ENCODE data around the gene NLRP10. TPM values are rescaled to one million over a fixed set of nuclear protein-coding genes. Genes with fewer than 3 reads are reported as not detected.

The NLRP10 gene, protein sequence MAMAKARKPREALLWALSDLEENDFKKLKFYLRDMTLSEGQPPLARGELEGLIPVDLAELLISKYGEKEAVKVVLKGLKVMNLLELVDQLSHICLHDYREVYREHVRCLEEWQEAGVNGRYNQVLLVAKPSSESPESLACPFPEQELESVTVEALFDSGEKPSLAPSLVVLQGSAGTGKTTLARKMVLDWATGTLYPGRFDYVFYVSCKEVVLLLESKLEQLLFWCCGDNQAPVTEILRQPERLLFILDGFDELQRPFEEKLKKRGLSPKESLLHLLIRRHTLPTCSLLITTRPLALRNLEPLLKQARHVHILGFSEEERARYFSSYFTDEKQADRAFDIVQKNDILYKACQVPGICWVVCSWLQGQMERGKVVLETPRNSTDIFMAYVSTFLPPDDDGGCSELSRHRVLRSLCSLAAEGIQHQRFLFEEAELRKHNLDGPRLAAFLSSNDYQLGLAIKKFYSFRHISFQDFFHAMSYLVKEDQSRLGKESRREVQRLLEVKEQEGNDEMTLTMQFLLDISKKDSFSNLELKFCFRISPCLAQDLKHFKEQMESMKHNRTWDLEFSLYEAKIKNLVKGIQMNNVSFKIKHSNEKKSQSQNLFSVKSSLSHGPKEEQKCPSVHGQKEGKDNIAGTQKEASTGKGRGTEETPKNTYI
- not detected in 2 replicates for total RNA-seq

DNA sequence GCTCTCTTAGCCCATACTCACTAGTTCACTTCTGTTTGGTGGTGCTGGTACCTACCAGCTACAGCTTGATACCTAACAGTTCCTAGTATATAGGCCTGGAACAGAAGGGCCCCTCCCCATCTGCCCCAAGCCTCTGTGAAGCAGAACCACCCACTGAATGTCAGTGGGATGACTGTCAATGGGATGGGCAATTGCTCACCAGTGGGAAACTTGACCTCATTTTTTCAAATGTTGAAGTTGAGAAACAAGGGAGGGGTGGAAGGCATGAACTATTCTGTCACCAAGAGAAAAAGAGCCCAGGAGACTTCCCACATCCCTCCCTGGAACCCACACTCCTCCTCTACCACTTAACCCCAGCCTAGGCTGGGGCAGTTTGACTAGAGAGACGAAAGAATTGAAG lies at the start of gene NLRP10:
Gene NLRP10 (minus strand): TSS at position 62 of the 400 bp plus-strand sequence. CDS start 1,952 bp downstream, outside the sequence.
- intact Hi-C loops (cut with micrococcal nuclease) = no loop called here

DNA sequence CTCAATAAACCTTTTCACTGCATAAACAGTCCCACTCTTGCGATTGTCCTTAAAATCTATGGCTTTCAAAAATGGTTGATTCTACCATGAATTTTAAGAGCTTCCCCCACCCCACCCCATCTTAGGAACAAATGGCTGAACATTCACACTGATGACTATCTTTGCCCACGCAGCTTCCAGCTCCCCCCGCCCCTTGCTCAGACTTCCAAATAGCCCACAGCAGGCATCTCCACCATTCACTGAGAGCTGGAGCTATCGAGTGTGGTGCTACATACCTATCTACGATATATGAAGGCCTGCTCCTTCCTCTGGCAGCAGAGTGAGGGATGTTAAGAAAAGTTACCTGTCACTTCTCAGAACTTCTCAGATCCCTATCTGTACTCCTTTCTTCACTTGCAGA lies 48.6 kb upstream of the NLRP10 start:
- intact Hi-C loops (cut with micrococcal nuclease) = loop anchor here (1.0 kb wide), 1 partner anchor 25 kb away; no protein-coding TSS in a partner anchor

DNA sequence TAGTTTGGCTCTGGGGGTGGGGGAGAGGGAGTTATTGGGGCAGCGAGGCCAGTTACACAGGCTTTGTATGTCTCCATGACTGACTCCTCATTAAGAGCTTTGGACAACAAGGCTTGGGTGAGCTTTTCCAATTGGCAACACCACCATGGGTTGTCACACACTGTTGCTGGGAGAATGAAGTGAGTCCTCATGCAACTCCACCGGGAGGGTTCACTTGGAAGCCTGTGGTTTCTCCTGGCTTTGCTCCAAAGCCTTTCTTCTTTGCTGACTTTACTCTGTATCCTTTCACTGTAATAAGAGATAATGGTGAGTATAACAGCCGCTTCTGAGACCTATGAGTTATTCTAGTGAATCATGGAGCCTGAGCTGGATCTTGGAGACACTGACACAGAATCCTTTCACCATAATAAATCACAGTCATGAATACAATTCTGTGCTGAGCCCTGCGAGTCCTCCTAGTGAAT lies 46.8 kb upstream of the NLRP10 start:
- intact Hi-C loops (cut with micrococcal nuclease) = no loop called here

DNA sequence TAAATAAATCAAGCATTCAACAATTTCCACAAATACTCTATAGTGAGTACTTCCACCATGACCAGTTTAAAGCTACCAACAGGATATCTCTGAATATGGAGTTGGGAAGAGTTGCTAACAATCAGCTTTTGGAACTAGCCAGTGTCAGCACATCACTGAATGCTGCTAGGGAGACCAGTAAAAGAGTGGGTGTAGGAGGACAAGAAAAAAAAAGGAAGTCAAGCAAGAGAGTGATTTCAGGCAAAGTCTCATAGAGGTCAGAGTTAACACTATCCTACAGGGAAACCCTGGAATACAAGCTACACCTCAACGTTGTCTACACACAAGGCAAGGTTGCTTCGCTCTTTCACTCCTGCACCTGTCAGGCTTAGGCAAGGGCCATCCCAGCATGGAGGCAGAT lies 46.1 kb upstream of the NLRP10 start:
- intact Hi-C loops (cut with micrococcal nuclease) = no loop called here

DNA sequence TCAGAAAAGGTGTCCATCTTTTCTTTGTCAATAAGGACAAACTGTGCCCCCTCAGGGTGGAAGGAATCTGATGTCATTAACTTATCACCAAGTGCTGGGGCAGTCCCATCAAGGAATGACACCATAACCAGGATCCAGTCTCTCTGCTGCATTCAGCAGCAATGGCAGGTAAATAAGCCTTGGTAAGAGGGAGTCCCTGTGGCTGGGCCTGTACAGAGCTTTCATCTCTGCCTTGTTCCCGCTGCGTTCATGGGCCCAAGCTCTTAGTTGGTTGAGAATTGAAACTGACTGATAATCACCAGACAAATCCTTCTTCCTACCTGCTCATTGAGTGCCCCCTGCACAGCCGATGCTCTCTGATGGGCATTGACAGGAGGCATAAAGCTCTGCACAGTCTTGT lies 44.6 kb upstream of the NLRP10 start:
- intact Hi-C loops (cut with micrococcal nuclease) = no loop called here

DNA sequence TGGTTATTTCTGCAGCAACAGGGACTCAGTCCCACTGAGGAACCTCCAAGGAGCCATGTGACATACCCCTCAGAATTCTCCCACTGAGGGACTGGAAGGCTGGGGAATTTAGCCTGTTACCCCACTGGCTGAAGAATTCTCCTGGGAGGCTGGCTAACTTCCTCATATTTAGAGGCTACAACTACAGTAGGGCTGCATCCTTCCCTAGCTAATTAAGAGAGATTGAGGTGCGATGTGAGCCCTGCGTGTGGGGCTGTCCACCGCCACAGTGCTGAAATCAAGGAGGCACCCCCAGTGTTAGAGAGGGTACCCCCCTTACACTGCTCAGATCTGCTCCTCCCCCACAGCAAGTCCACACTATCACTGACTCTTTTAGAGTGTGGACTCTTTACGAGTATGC lies 43.0 kb upstream of the NLRP10 start:
- intact Hi-C loops (cut with micrococcal nuclease) = no loop called here

DNA sequence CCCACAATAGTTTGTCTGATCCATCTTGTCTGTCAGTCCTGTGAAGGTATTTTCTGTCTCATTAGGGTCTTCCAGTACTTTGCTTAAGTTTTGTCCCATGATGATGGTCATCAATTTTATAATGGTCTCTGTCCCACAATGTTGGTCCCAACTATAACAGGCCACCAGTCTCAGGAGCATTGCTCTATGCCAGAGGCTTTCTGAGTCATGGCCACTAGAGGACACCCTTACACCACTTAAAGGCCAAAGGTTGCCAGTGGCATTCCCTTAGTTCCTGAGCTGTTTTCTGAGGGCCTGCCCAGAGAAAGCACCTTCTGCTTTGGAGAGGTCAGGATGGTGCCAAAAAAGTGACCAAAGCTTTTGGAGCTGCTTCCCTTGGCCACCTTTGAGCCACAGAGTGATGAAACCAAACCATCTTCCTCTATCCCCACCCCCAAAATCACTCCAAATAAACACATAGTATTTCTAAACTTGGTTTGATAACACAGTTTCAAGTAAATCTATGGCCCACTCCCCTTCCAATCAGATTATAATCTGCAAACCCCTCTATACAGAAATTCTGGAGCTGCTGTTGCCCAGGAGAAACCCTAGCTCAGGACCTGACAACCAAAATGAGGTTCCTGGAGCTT lies 41.2 kb upstream of the NLRP10 start:
- intact Hi-C loops (cut with micrococcal nuclease) = loop anchor here (1.0 to 2.0 kb wide), 4 partner anchors 27 to 256 kb away; partner anchors contain the start of gene LMO1

DNA sequence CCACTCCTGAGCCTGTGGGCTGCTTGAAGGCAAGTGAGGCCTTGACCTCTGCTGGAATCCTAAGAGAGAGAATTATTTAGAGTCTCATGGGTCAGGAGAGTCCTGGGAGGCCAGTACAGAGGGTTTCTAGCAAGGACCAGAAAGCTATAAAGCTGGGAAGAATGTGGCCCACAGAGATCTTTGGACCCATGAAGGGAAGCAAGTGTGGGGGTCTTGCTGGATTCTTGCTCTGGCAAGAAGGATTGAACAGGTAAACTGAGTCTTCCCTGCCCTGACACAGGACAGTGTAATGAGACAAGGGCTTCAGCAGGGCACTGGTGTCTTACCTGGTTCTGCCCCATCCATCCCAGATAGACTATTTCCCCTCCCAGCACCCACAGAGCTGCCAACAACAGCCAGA lies 40.3 kb upstream of the NLRP10 start:
- intact Hi-C loops (cut with micrococcal nuclease) = no loop called here

DNA sequence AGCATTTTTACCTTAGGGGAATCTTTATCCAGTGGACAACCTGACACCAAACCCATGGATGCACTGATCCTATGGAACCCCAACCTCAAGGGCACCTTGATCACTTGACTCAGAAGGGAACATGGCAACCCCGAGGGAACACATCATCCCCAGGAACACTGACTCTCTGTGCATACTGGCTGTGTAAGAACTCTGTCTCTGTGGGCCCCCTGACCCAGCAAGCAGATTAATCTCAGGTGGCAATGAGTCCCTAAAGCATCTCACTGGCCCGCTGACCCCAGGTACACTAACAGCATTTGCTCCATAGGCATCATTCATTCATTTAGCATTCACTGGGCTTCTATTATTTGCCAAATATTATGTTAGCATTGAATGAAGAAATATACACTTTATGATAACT lies 38.8 kb upstream of the NLRP10 start:
- intact Hi-C loops (cut with micrococcal nuclease) = no loop called here

DNA sequence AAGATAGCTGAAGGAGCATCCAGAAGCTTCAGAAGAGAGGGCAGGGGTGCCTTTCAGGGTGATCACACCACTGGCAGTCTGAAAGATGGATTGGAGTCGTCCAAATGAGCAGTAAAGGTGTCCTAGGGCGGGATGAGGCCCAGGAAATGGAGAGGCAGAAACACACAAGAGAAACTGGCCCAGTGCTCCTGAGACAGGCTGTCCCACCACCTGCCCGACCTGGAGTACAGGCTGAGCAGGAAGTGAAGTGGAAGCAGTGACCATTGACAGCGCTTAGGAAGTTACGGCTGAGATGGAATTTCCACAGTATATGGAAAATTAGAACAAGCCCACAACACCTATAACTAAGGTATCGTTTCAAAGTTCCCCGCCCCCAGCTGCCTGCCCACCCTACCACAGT lies 37.9 kb upstream of the NLRP10 start:
- intact Hi-C loops (cut with micrococcal nuclease) = no loop called here

DNA sequence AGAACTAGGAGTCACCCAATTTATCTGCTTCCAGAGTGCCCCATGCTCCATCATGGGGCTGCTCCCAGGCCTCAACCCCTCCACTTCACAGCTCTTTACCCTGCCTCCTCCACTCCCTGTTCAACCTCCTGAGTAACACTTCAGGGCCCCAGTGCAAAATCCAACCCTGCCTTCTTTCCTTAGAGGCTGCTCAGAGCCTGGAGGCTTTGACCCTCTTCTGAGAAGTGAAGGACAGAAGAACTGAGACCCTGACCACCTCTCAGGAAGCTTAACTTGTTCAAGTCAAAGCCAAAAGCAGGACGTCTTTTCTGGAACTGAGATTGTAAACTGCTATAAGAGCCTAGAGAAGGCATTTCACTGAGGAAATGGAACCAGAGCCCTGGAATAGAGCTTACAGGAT lies 37.4 kb upstream of the NLRP10 start:
- intact Hi-C loops (cut with micrococcal nuclease) = no loop called here

DNA sequence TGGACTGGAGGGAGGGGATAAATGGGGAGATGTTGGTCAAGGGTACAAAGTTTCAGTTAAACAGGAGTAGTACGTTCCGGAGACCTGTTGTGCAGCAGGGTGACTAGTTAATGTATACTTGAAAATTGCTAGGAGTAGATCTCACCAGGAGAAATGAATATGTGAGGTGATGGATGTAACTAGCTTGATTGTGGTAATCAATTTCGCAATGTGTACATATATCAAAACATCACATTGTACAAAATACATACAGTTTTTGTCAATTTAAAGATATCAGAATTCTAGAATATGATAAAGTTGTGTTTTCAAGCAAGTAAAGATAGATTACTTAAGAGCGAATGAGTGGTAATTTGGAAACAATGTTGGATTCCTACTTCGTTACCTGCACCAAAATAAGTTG lies 35.1 kb upstream of the NLRP10 start:
- intact Hi-C loops (cut with micrococcal nuclease) = no loop called here

DNA sequence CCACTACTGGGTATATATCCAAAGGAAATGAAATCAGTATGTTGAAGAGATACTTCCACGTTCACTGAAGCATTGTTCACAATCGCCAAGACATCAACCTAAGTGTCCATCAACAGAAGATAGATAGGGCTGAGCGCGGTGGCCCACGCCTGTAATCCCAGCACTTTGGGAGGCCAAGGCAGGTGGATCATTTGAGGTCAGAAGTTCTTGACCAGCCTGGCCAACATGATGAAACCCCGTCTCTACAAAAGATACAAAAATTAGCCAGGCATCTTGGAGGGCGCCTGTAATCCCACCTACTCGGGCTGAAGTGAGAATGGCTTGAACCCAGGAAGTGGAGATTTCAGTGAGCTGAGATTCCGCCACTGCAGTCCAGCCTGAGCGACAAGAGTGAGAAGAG lies 34.5 kb upstream of the NLRP10 start:
- intact Hi-C loops (cut with micrococcal nuclease) = no loop called here

DNA sequence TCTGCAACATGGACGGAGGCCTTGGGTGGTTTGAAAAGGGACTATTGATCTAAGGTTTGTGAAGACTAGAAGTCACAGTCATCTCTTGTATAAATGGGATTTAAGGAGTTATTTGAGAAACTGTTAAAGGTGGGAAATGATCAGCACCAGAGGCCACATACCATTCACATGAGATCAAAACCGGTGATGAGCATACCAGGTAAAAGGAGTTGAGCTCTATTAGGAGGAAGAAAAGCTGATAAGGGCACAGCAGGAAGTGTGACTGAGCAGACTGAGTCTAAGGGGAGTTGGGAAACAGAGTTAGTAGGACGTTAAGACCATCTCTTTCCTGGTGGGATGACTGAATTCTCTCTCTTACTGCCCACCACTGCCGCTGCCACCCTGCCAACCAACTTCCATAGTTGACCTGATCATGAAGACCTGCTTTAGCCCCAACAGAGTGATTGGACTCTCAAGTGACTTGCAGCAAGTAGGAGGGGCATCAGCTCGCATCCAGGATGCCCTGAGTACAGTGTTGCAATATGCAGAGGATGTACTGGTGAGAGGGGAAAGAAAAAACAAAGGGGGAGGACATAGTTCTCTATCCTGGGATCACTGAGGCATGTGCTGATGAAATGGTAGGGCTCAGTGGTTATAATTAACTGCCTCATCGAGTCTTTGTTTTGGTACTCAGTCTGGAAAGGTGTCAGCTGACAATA lies 29.5 kb upstream of the NLRP10 start:
- intact Hi-C loops (cut with micrococcal nuclease) = no loop called here

DNA sequence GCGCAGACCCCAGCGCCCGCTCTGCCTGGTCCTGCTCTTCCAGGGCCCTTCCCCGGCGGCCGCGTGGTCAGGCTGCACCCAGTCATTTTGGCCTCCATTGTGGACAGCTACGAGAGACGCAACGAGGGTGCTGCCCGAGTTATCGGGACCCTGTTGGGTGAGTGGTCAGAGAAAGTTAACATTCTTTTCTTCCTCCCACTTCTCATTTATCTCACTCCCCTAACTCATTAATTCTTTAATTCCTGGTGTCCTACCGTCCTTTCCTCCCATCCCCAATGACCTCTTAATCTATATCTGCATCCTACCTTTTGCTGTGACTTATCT lies 22.3 kb upstream of the NLRP10 start:
- intact Hi-C loops (cut with micrococcal nuclease) = loop anchor here (1.0 to 10.0 kb wide), 12 partner anchors 31 to 1397 kb away; partner anchors contain the start of genes AKIP1, IPO7, PPFIBP2 and RPL27A

DNA sequence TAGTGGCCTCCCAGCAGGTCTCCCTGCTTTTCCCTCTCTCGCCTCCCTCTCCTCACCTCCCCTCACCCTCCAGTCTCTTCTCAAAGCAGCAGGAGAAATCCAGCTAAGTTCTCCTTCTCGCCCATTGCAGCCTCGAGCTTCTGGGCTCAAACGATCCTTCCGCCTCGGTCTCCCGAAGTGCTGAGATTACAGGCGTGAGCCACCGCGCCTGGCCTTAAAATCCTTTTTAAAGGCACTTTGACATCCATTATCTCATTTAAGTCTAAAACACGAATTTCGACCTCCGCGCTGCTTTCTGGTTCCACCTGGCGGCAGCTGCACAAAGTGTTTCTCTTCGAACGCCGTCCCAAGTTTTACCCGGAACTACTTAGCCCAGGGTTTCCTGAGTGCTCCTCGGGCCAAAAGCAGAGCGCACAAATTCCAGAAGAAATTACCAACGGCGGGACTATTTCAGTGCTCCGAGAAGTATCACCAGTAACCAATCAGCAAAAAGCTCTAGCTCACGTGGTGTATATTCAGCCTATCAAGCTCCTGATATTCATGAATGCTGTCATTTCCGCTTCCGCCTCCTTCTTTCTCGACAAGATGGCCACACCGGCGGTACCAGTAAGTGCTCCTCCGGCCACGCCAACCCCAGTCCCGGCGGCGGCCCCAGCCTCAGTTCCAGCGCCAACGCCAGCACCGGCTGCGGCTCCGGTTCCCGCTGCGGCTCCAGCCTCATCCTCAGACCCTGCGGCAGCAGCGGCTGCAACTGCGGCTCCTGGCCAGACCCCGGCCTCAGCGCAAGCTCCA lies 21.7 kb upstream of the NLRP10 start, which contains the start of gene EIF3F:
Gene EIF3F (plus strand): TSS at position 570 of the 792 bp plus-strand sequence. CDS start 16 bp downstream, at position 586.
- intact Hi-C loops (cut with micrococcal nuclease) = loop anchor here (1.0 to 10.0 kb wide), 12 partner anchors 31 to 1397 kb away; partner anchors contain the start of genes AKIP1, IPO7, PPFIBP2 and RPL27A

DNA sequence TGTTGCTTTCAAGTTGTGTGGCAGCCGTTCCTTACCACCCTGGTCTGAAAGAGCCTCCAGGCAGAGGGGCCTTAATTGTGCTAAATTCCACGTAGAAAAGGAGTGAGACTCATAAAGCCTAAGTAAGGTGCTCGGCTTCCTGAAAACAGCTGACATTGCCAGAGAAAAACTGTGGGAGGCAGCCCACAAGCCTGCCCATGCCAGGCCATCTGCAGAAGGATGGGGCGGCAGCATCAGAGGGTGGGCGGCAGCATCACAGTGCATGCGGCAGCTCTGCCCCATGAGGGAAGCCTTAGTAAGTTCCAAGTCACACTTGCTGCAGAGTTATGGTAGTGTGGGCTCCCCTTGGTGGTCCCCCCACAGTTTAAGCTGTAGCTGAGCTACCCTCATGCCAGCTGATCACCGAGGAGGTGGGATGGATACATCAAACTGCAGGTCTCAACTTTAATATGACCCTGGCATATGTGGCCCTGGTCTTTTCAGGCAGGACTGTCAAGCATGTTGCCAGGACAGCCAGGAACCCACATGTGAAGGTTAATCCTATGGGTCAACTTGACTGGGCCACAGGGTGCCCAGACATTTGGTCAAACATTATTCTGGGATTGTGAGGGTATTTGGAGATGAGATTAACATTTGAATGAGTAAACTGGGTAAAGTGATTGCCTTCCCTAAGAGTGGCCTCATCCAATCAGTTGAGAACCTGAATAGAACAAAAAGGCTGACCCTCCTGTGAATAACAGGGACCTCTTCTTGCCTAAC lies 18.8 kb upstream of the NLRP10 start:
- intact Hi-C loops (cut with micrococcal nuclease) = loop anchor here (10.0 kb wide), 1 partner anchor 1239 kb away; no protein-coding TSS in a partner anchor

DNA sequence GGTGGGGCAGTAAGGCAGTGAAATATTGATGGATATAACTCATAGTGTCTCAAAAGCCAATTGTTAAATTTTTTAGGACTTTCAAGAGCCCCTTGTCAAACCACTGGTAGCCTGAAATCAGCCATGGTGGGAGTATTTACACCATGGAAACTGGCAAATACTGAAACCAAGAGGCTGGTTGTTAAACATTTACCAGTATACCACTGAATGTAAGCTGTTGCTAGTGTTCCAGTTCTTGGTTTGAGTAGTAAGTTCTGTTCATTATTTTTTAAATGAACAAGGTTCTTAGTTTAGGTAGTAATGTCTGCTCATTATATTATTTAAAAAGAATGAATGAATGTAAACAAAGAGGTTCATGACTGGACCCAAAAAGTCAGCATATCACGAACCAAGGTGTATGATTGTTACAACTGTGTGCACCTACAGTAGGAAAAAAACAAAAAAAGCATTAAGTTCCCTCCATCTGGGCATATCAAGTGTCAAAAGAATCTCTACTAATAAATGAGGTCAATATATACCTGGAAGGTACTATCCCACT lies 17.4 kb upstream of the NLRP10 start:
- intact Hi-C loops (cut with micrococcal nuclease) = loop anchor here (10.0 kb wide), 1 partner anchor 1238 kb away; no protein-coding TSS in a partner anchor

DNA sequence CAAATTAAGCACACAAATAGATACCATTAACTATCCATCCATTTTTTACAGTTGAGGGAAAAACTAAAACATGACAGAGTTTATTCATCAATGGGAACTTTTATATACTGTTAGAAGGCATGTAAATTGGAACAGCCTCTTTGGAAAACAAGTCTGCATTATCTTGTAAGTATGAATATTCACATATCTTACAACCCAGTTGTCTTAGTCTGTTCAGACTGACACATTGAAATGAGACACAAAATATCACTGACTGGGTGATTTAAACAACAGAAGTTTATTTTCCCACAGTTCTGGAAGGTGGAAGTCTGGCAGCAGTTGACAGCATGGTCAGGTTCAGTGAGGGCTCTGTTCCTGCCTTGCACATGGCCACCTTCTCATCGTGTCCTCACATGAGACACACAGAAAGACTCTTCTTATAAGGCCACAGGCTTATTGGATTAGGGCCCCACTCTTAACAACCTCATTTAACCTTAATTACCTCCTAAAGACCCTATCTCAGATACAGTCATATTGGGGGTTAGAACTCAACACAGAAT lies 16.4 kb upstream of the NLRP10 start:
- intact Hi-C loops (cut with micrococcal nuclease) = loop anchor here (10.0 kb wide), 1 partner anchor 1237 kb away; no protein-coding TSS in a partner anchor
